Nephron progenitor cell (in vitro differentiated cells): ENCODE data around the gene SYCE1L.
"Not testable (repeated sequence)": the region's sequence is repeated elsewhere in the genome, so short reads cannot be mapped to it uniquely, and the experiment has no call there.

Experiments used
- DNase-seq: peaks from one replicate; pipeline ENCODE4 v3.0.0; 2021
- H3K27ac Mint-ChIP-seq: 2 replicates; pipeline ENCODE4 v1.8.0; 2021; ENCODE audit warnings: mild to moderate bottlenecking, moderate library complexity, mixed read lengths
- H3K27me3 Mint-ChIP-seq: 2 replicates; pipeline ENCODE4 v1.8.0; 2021; ENCODE audit warnings: mild to moderate bottlenecking, low read depth, mixed read lengths; ENCODE audit not compliant: poor library complexity
- H3K36me3 Mint-ChIP-seq: 2 replicates; pipeline ENCODE4 v1.8.0; 2021; ENCODE audit warnings: low read depth, mixed read lengths
- H3K4me1 Mint-ChIP-seq: 2 replicates; pipeline ENCODE4 v1.8.0; 2021; ENCODE audit warnings: mixed read lengths
- H3K4me3 Mint-ChIP-seq: 2 replicates; pipeline ENCODE4 v1.8.0; 2021; ENCODE audit warnings: mild to moderate bottlenecking, moderate library complexity, mixed read lengths
- H3K9me3 Mint-ChIP-seq: 2 replicates; pipeline ENCODE4 v1.8.0; 2021; ENCODE audit warnings: mild to moderate bottlenecking, moderate library complexity, mixed read lengths
- TF ChIP-seq, protein P1 (sequence below): fragments of 200-600 bp; sonication (generic); IDR thresholded peaks from 2 replicates; pipeline ENCODE4 v1.5.0; 2021; ENCODE audit warnings: antibody characterized with exemption

SYCE1L gene, protein sequence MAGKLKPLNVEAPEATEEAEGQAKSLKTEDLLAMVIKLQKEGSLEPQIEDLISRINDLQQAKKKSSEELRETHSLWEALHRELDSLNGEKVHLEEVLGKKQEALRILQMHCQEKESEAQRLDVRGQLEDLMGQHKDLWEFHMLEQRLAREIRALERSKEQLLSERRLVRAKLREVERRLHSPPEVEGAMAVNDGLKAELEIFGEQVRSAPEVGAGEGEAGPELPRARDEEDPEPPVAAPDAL

DNA sequence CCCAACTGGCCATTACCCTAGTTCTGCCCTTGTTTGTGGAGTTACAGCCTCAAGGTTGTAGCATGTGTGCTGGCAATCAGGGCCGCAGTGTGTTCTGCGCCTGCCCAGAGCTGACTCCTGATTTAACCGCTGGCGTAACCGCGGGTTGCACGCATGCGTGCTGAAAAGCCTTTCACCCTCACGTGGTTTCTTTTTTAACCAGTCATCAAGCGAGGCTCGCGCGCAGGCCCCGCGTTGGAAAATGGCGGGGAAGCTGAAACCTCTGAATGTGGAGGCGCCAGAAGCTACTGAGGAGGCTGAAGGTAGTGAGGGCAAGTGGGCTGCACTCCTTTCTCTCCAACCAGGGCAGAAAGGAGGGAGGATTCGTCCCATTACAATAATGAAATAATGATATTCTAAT lies at the start of gene SYCE1L:
SYCE1L (plus strand) TSS at position 198 of the 400 bp plus-strand sequence; CDS start at position 242, 44 bp downstream.
- Mint-ChIP-seq H3K9me3 (no peaks in the 10 kb centered on the region), H3K27ac (no peak within 1 kb of the TSS), H3K4me3 (no peak within 1 kb of the TSS), H3K27me3 (no peaks in the 10 kb centered on the region), H3K4me1 (no peaks in the 10 kb centered on the region), H3K36me3 (peaks cover 22% of the 10 kb centered on the region)
- no peak for DNase-seq
- TF ChIP-seq, protein P1, sequence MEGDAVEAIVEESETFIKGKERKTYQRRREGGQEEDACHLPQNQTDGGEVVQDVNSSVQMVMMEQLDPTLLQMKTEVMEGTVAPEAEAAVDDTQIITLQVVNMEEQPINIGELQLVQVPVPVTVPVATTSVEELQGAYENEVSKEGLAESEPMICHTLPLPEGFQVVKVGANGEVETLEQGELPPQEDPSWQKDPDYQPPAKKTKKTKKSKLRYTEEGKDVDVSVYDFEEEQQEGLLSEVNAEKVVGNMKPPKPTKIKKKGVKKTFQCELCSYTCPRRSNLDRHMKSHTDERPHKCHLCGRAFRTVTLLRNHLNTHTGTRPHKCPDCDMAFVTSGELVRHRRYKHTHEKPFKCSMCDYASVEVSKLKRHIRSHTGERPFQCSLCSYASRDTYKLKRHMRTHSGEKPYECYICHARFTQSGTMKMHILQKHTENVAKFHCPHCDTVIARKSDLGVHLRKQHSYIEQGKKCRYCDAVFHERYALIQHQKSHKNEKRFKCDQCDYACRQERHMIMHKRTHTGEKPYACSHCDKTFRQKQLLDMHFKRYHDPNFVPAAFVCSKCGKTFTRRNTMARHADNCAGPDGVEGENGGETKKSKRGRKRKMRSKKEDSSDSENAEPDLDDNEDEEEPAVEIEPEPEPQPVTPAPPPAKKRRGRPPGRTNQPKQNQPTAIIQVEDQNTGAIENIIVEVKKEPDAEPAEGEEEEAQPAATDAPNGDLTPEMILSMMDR: no peak

DNA sequence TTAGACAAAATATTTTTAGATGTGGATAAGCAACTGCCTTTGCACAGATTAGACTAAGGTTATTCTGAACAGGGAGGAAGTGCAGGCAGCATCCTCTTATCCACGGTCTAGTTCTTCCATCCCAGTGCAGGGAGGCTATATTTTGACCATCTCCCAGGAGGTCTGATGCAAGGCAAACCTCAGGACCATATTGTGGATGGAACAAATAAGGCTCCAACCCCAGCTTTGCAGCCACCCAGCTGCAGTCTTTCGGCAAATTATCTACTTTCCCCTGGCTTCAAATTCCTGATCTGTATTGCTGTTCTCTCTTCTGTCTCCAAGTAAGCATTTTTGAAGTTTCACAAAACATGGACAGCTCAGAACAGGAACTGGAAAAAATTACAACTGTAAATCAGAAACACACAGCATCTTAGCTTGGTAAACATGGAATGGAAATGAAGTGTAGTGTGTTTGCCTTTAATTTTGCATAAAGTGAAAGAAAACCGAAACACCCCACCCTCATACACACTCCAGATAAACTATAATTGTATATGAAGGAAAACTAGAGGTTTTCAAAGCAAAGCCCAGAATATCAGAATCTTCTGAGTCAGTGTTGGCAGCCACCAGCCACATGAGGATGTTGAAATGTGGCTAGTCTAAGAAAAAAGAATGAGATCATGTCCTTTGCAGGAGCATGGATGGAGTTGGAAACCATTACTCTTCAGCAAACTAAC lies 41.7 kb upstream of the SYCE1L start:
- H3K4me1 Mint-ChIP-seq: no peaks in the 10 kb centered on the region
- no peak for DNase-seq
- TF ChIP-seq, protein P1: no peak
- no peak overlapping the region for H3K27ac Mint-ChIP-seq
- no peaks in the 10 kb centered on the region for H3K9me3 Mint-ChIP-seq
- H3K27me3 Mint-ChIP-seq: peaks cover 15% of the 10 kb centered on the region
- H3K36me3 Mint-ChIP-seq: no peaks in the 10 kb centered on the region
- no peak overlapping the region for H3K4me3 Mint-ChIP-seq

DNA sequence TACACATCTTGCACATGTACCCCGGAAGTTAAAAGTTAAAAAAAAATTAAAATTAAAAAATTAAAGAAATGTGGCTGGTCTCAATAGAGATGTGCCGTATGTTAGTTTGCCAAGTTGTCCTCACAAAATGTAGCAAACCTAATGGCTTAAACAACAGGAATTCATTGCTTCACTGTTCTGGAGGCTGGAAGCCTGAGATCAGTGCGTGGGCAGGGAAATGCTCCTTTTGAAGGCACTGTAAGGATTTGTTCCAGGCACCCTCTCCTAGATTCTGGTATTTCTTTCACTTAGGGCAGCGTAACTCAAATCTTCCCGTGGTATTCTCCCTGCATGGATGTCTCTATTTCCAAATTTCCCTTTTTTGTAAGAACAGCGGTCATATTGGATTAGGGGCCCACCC lies 40.9 kb upstream of the SYCE1L start:
- DNase-seq: no peak
- Mint-ChIP-seq H3K27me3 (peaks cover 15% of the 10 kb centered on the region), H3K4me1 (peaks cover 5% of the 10 kb centered on the region), H3K27ac (no peak overlapping the region), H3K4me3 (no peak overlapping the region), H3K9me3 (no peaks in the 10 kb centered on the region), H3K36me3 (no peaks in the 10 kb centered on the region)
- TF ChIP-seq, protein P1: no peak

DNA sequence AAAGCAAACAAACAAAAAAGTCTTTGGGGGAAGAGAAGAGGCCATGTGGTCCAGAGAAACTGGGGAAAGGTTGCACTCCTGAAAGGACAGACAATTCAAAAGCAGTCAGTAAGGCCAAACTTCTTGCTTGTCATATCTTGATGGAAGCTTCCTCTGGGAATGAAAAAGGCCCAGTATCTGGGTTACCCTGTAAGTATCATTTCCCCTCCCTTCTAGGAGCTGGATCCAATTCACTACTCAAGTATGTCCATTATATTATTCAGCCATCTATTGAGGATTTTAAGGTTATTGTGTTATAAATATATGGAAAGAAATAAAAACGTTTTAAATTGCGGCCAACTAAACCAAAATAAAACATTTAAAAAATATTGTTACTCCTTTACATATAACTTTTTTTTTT lies 34.2 kb upstream of the SYCE1L start:
- TF ChIP-seq, protein P1: no peak
- DNase-seq: no peak
- Mint-ChIP-seq H3K27me3 (peaks cover 27% of the 10 kb centered on the region), H3K9me3 (no peaks in the 10 kb centered on the region), H3K4me3 (no peak overlapping the region), H3K27ac (no peak overlapping the region), H3K36me3 (no peaks in the 10 kb centered on the region), H3K4me1 (peaks cover 15% of the 10 kb centered on the region)

DNA sequence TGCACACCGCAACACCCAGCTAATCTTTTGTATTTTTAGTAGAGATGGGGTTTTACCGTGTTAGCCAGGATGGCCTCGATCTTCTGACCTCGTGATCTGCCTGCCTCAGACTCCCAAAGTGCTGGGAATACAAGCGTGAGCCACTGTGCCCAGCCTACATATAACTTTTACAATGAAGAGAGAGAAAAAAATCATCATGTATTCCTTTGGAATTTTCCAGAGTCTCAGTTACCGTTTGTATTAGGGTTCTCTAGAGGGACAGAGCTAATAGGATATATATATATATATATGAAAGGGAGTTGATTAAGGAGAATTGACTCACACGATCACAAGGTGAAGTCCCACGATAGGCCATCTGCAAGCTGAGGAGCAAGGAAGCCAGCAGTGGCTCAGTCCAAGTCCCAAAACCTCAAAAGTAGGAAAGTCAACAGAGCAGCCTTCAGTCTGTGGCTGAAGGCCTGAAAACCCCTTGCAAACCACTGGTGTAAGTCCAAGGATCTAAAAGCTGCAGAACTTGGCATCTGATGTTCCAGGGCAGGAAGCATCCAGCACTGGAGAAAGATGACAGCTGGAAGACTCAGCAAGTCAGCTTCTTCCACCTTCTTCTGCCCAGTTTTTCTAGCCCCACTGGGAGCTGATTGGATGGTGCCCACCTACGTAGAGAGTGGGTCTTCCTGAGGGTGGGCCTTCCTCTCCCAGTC lies 33.5 kb upstream of the SYCE1L start:
- Mint-ChIP-seq H3K27me3 (peaks cover 28% of the 10 kb centered on the region), H3K4me1 (peaks cover 15% of the 10 kb centered on the region)
- not testable (repeated sequence) for DNase-seq, H3K4me3 Mint-ChIP-seq, H3K36me3 Mint-ChIP-seq, H3K27ac Mint-ChIP-seq, H3K9me3 Mint-ChIP-seq

DNA sequence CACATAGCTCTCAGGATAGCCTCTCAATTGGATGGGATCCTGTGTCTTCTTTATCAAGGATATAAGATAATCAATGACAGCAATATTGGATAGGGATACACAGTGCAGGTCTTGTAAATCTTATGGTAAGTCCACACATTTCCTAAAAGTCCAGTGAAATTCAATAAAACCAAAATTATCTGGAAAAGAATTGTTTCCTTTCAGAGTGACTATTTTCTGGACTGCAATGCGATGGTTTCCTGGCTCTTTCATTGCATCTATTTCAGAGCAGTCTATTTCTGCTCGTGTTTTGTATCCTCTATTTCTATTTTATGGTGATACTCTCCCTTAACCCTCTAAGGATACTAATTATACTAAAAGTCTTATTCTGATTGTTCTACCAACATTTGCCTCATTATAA lies 32.5 kb upstream of the SYCE1L start:
- no peak for DNase-seq
- Mint-ChIP-seq H3K36me3 (no peaks in the 10 kb centered on the region), H3K27ac (no peak overlapping the region), H3K4me3 (no peak overlapping the region), H3K9me3 (no peaks in the 10 kb centered on the region), H3K4me1 (peaks cover 15% of the 10 kb centered on the region), H3K27me3 (peaks cover 24% of the 10 kb centered on the region)
- TF ChIP-seq, protein P1: no peak
